HCT116 (cell line): ENCODE data around the gene TUBB1. TPM values are rescaled to one million over a fixed set of nuclear protein-coding genes. Genes with fewer than 3 reads are reported as not detected.

Experiments used
- ATAC-seq: fragments of 200-7000 bp; cut with Tn5 transposase; 2 replicates; pipeline ENCODE4 v1.9.1; 2020; ENCODE audit warnings: mild to moderate bottlenecking, moderate library complexity
- BruUV-seq: library from RNA; stranded (reverse); fragments of 400-500 nt; replicated peaks from 2 replicates; lab custom pipeline; 2021; lab: Mats Ljungman, UMichigan
- CTCF ChIA-PET: fragments of 300-600 bp; sonication (Branson Sonifier 250); formaldehyde crosslinking; loops from one replicate; lab custom pipeline; 2021; ENCODE audit warnings: antibody characterized with exemption; lab: Charles Lee
- POLR2A ChIA-PET: fragments of 300-600, 350-600 bp; sonication (Branson Sonifier 250); formaldehyde crosslinking; loops from one replicate; lab custom pipeline; 2021; ENCODE audit warnings: antibody characterized with exemption; lab: Charles Lee
- RAD21 ChIA-PET, 2 experiments: fragments of 300-600 bp; sonication (Branson Sonifier 250); formaldehyde crosslinking; loops; one replicate each; lab custom pipeline; 2023; ENCODE audit warnings: low total read pairs in 2 of 2; ENCODE audit not compliant: uncharacterized antibody in 2 of 2, unreplicated experiment in 2 of 2, low non-redundant PET in 1 of 2; lab: Charles Lee
- DNase-seq: peaks from one replicate; pipeline ENCODE4 v3.0.0-alpha.2; 2010; ENCODE audit warnings: low read depth, low spot score
- H2AFZ ChIP-seq: fragments of 200-600 bp; shearing (Covaris generic), sonication (generic); 2 replicates; pipeline ENCODE4 v1.6.1; 2017; ENCODE audit warnings: low read depth, mixed run types, mixed read lengths, antibody characterized with exemption, low read length; ENCODE audit not compliant: poor library complexity, severe bottlenecking
- H3K27ac ChIP-seq: 2 replicates; pipeline ENCODE4 v1.5.1; 2012; ENCODE audit warnings: low read depth, low read length
- H3K27me3 ChIP-seq: fragments of 200-600 bp; sonication (generic); 2 replicates; pipeline ENCODE4 v1.6.1; 2016; ENCODE audit warnings: mixed run types, low read length, mixed read lengths; ENCODE audit not compliant: insufficient read depth
- H3K36me3 ChIP-seq, 2 experiments: fragments of 200-500 bp in 1 of 2; fragments of 200-600 bp in 1 of 2; sonication (Bioruptor generic) in 1 of 2; sonication (generic) in 1 of 2; 2 replicates each; pipeline versions ENCODE4 v1.5.1 to v1.6.1; 2014 to 2016; ENCODE audit warnings: low read length in 2 of 2, inconsistent platforms in 1 of 2, mixed read lengths in 1 of 2, mixed run types in 1 of 2; ENCODE audit not compliant: insufficient read depth in 2 of 2, control insufficient read depth in 1 of 2
- H3K4me1 ChIP-seq, 2 experiments: fragments of 200-600 bp in 1 of 2; sonication (generic) in 1 of 2; 2 replicates each; pipeline versions ENCODE4 v1.5.1 to v1.6.1; 2012 to 2017; ENCODE audit warnings: low read length in 2 of 2, inconsistent platforms in 1 of 2, mild to moderate bottlenecking in 1 of 2, mixed read lengths in 1 of 2, mixed run types in 1 of 2, moderate library complexity in 1 of 2; ENCODE audit not compliant: insufficient read depth in 2 of 2, control insufficient read depth in 1 of 2
- H3K4me2 ChIP-seq: fragments of 200-600 bp; sonication (generic); 2 replicates; pipeline ENCODE4 v1.6.1; 2017; ENCODE audit warnings: mixed run types, low read length, mixed read lengths
- H3K4me3 ChIP-seq, 2 experiments: fragments of 200-600 bp in 1 of 2; sonication (generic) in 1 of 2; replicated peaks in 1 of 2; 2 replicates each; pipeline ENCODE4 v1.5.1; 2011 to 2016; ENCODE audit warnings: low read length in 2 of 2, control low read depth in 1 of 2, low read depth in 1 of 2, mild to moderate bottlenecking in 1 of 2, mixed read lengths in 1 of 2, mixed run types in 1 of 2
- H3K79me2 ChIP-seq: fragments of 200-600 bp; sonication (generic); 2 replicates; pipeline ENCODE4 v1.6.1; 2017; ENCODE audit warnings: mild to moderate bottlenecking, mixed run types, low read length, moderate library complexity, mixed read lengths; ENCODE audit not compliant: insufficient read depth
- H3K9ac ChIP-seq: fragments of 200-600 bp; sonication (generic); 2 replicates; pipeline ENCODE4 v1.6.1; 2016; ENCODE audit warnings: low read length, mixed read lengths
- H3K9me2 ChIP-seq: fragments of 200-600 bp; sonication (generic), shearing (Covaris generic); 2 replicates; pipeline ENCODE4 v1.6.1; 2017; ENCODE audit warnings: mixed run types, mild to moderate bottlenecking, moderate library complexity; ENCODE audit not compliant: insufficient read depth
- H3K9me3 ChIP-seq, 2 experiments: fragments of 200-500 bp in 1 of 2; fragments of 200-600 bp in 1 of 2; sonication (Bioruptor generic) in 1 of 2; sonication (generic) in 1 of 2; 2 replicates each; pipeline ENCODE4 v1.6.1; 2014 to 2017; ENCODE audit warnings: low read length in 2 of 2, mixed read lengths in 2 of 2, inconsistent platforms in 1 of 2, low read depth in 1 of 2, mild to moderate bottlenecking in 1 of 2, mixed run types in 1 of 2, moderate library complexity in 1 of 2; ENCODE audit not compliant: control insufficient read depth in 1 of 2, insufficient read depth in 1 of 2
- H4K20me1 ChIP-seq: fragments of 200-600 bp; sonication (generic), shearing (Covaris generic); 2 replicates; pipeline ENCODE4 v1.6.1; 2017; ENCODE audit warnings: mixed run types, mild to moderate bottlenecking, moderate library complexity; ENCODE audit not compliant: insufficient read depth
- CBX3 ChIP-seq: IDR thresholded peaks from 2 replicates; pipeline ENCODE4 v1.6.1; 2012; ENCODE audit warnings: low read depth
- CTCF ChIP-seq, 3 experiments: fragments of 200-600 bp in 1 of 3; sonication (generic) in 1 of 3; IDR thresholded peaks in 2 of 3; conservative IDR thresholded peaks in 1 of 3; 2 replicates each; pipeline ENCODE4 v1.5.1; 2012 to 2017; ENCODE audit warnings: low read depth in 2 of 3, low read length in 2 of 3, antibody characterized with exemption in 1 of 3, borderline replicate concordance in 1 of 3, control low read depth in 1 of 3, mild to moderate bottlenecking in 1 of 3, mixed read lengths in 1 of 3, mixed run types in 1 of 3, moderate library complexity in 1 of 3; ENCODE audit not compliant: insufficient read depth in 1 of 3
- EGR1 ChIP-seq: IDR thresholded peaks from 2 replicates; pipeline ENCODE4 v1.6.1; 2012; ENCODE audit warnings: low read depth
- ELF1 ChIP-seq: IDR thresholded peaks from 2 replicates; pipeline ENCODE4 v1.6.1; 2012; ENCODE audit warnings: low read depth, borderline replicate concordance
- EZH2 ChIP-seq: fragments of 200-600 bp; sonication (generic); IDR thresholded peaks from 2 replicates; pipeline ENCODE4 v1.6.1; 2017; ENCODE audit warnings: antibody characterized with exemption, mixed run types
- FOSL1 ChIP-seq: IDR thresholded peaks from 2 replicates; pipeline ENCODE4 v1.6.1; 2012; ENCODE audit warnings: low read depth
- JUND ChIP-seq: IDR thresholded peaks from 2 replicates; pipeline ENCODE4 v1.6.1; 2012
- POLR2A ChIP-seq: IDR thresholded peaks from 2 replicates; pipeline ENCODE4 v1.7.0; 2011; ENCODE audit warnings: borderline replicate concordance; ENCODE audit not compliant: insufficient read depth, insufficient read length; ENCODE audit errors: extremely low read depth
- POLR2AphosphoS5 ChIP-seq: IDR thresholded peaks from 2 replicates; pipeline ENCODE4 v1.6.1; 2011; ENCODE audit warnings: mild to moderate bottlenecking, low read depth, low read length, moderate library complexity
- RAD21 ChIP-seq: IDR thresholded peaks from 2 replicates; pipeline ENCODE4 v1.6.1; 2012; ENCODE audit warnings: low read depth, mild to moderate bottlenecking
- REST ChIP-seq: IDR thresholded peaks from 2 replicates; pipeline ENCODE4 v1.6.1; 2012; ENCODE audit warnings: low read depth
- SIN3A ChIP-seq: IDR thresholded peaks from 2 replicates; pipeline ENCODE4 v1.6.1; 2012; ENCODE audit warnings: low read depth
- SP1 ChIP-seq: IDR thresholded peaks from 2 replicates; pipeline ENCODE4 v1.6.1; 2012; ENCODE audit warnings: low read depth
- SRF ChIP-seq: IDR thresholded peaks from 2 replicates; pipeline ENCODE4 v1.6.1; 2012; ENCODE audit warnings: low read depth
- TCF7L2 ChIP-seq: IDR thresholded peaks from 2 replicates; pipeline ENCODE4 v1.7.0; 2011; ENCODE audit warnings: borderline replicate concordance, inconsistent platforms; ENCODE audit not compliant: insufficient read depth, insufficient read length; ENCODE audit errors: extremely low read depth
- YY1 ChIP-seq: IDR thresholded peaks from 2 replicates; pipeline ENCODE4 v1.6.1; 2011; ENCODE audit warnings: low read length, low read depth, moderate library complexity, mild to moderate bottlenecking; ENCODE audit not compliant: insufficient replicate concordance; ENCODE audit errors: extremely low read depth
- ZFX ChIP-seq: fragments of 450-650 bp; IDR thresholded peaks from 2 replicates; pipeline ENCODE4 v1.6.1; 2017
- ZNF274 ChIP-seq: fragments of 200-500 bp; sonication (Bioruptor generic); IDR thresholded peaks from 2 replicates; pipeline ENCODE4 v1.6.1; 2014; ENCODE audit warnings: mild to moderate bottlenecking, low read depth, low read length, inconsistent platforms
- intact Hi-C: fragments of 100-400 bp; cut with micrococcal nuclease; formaldehyde crosslinking; loops from 2 replicates; pipeline ENCODE4 v1.10.0; 2022
- total RNA-seq: library from RNA; stranded (reverse); gene quantifications from one replicate; pipeline ENCODE4 v1.2.1, GENCODE V29; 2021; ENCODE audit not compliant: unreplicated experiment
- TF ChIP-seq, protein P1 (sequence below): IDR thresholded peaks from 2 replicates; pipeline ENCODE4 v1.6.1; 2012
- TF ChIP-seq, protein P2 (sequence below): IDR thresholded peaks from 2 replicates; pipeline ENCODE4 v1.6.1; 2011; ENCODE audit warnings: mild to moderate bottlenecking, low read length, moderate library complexity; ENCODE audit not compliant: insufficient replicate concordance; ENCODE audit errors: extremely low read depth

The TUBB1 gene
- total RNA-seq, 1 experiment from 2014 or later = not detected

DNA sequence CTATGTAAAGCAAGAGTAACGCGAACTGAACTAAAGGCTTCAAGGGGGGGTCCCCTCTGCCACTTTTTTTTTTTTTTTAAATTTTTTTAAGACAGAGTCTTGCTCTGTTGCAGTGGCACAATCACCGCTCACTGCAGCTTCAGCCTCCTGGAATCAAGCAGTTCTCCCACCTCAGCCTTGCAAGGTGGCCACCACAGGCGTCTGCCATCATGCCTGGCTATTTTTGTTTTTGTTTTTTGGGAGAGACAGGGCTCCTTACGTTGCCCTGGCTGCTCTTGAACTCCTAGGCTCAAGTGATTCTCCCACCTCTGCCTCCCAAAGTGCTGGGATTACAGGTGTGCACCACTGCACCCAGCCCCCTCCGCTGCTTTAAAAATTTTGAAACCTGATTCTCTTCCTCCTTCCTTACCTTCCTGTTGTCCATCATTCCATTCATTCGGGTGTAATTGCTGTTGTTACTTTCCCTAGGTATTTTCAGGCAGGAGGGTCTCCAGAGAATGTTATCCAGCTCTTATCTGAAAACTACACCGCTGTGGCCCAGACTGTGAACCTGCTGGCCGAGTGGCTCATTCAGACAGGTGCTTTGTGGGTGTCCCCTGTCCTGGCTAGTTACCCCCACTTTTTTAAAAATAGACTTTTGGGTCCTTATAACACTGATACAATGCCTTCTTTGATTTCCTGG, 32.8 kb upstream of the TUBB1 start:
- Histone ChIP-seq H3K4me2 (no peak overlapping the region), H3K4me3 (no peak overlapping the region), H3K4me1 (peaks cover 6 to 9% of the 10 kb centered on the region in 2 experiments), H2AFZ (no peak overlapping the region), H3K9ac (no peak overlapping the region), H3K27me3 (no peaks in the 10 kb centered on the region), H3K36me3 (peaks cover 42 to 51% of the 10 kb centered on the region in 2 experiments), H4K20me1 (no peaks in the 10 kb centered on the region), H3K27ac (no peak overlapping the region), H3K79me2 (peaks cover 76% of the 10 kb centered on the region)
- ChIA-PET POLR2A (no interaction called here), RAD21 (no interaction called here), CTCF (no interaction called here)
- no peak for DNase-seq
- intact Hi-C loops = loop anchor here (10.0 kb wide), 1 partner anchor 82 kb away; no protein-coding TSS in a partner anchor
- no TSS peak for BruUV-seq
- TF ChIP-seq SRF (no peak), TCF7L2 (no peak), YY1 (no peak), POLR2AphosphoS5 (no peak), RAD21 (no peak), POLR2A (no peak), ZNF274 (no peak), ZFX (no peak), EZH2 (no peak), SP1 (no peak), SIN3A (no peak), ELF1 (no peak), JUND (no peak), EGR1 (no peak), REST (no peak), FOSL1 (no peak), CBX3 (no peak), CTCF (IDR thresholded peaks at IDR 0.05 in 2 of 3, conservative IDR thresholded peaks at IDR 0.05 in 1 of 3; ENCODE audit: borderline replicate concordance in 1 of 3, insufficient read depth in 1 of 3, low read depth in 2 of 3, low read length in 2 of 3) (no peak)
- TF ChIP-seq, protein P1, sequence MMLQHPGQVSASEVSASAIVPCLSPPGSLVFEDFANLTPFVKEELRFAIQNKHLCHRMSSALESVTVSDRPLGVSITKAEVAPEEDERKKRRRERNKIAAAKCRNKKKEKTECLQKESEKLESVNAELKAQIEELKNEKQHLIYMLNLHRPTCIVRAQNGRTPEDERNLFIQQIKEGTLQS = no peak
- TF ChIP-seq, protein P2, sequence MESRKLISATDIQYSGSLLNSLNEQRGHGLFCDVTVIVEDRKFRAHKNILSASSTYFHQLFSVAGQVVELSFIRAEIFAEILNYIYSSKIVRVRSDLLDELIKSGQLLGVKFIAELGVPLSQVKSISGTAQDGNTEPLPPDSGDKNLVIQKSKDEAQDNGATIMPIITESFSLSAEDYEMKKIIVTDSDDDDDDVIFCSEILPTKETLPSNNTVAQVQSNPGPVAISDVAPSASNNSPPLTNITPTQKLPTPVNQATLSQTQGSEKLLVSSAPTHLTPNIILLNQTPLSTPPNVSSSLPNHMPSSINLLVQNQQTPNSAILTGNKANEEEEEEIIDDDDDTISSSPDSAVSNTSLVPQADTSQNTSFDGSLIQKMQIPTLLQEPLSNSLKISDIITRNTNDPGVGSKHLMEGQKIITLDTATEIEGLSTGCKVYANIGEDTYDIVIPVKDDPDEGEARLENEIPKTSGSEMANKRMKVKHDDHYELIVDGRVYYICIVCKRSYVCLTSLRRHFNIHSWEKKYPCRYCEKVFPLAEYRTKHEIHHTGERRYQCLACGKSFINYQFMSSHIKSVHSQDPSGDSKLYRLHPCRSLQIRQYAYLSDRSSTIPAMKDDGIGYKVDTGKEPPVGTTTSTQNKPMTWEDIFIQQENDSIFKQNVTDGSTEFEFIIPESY = no peak
- TF ChIP-seq, all 23 proteins: peak for 0
- no peak for ATAC-seq
- Histone ChIP-seq H3K9me2 (no peaks in the 10 kb centered on the region), H3K9me3 (no peaks in the 10 kb centered on the region)
